Measurements from ENCODE around the gene GLS2.
"Not testable (repeated sequence)": the region's sequence is repeated elsewhere in the genome, so short reads cannot be mapped to it uniquely, and the experiment has no call there.

The GLS2 gene

GRCh38 chr12:56488041-56488955, at the start of gene GLS2:
Gene GLS2, minus strand, starts transcription at chr12:56488161. Its CDS starts 43 bp downstream, at chr12:56488118.
- peak; percentile 76 for FAIRE-seq

- FAIRE-seq: no peak
Measured at GRCh38 chr12:56537546-56537945, 49.6 kb upstream of the GLS2 start.

- FAIRE-seq: no peak
Measured at GRCh38 chr12:56530390-56531055, 42.6 kb upstream of the GLS2 start.

GRCh38 chr12:56529656-56530055, 41.7 kb upstream of the GLS2 start:
- FAIRE-seq: no peak

- no peak for FAIRE-seq
Measured at GRCh38 chr12:56528846-56529245, 40.9 kb upstream of the GLS2 start.

- no peak for FAIRE-seq
Measured at GRCh38 chr12:56522411-56523193, 34.6 kb upstream of the GLS2 start.

- peak; percentile 76 for FAIRE-seq
Measured at GRCh38 chr12:56521590-56522371, 33.8 kb upstream of the GLS2 start, which contains the start of gene RBMS2. Gene RBMS2, plus strand, starts transcription at chr12:56521820. Its CDS starts 204 bp downstream, at chr12:56522024.

- FAIRE-seq: no peak
Measured at GRCh38 chr12:56521209-56521589, 33.2 kb upstream of the GLS2 start.

GRCh38 chr12:56520506-56520905, 32.5 kb upstream of the GLS2 start:
- no peak for FAIRE-seq

GRCh38 chr12:56520048-56520447, 32.1 kb upstream of the GLS2 start:
- FAIRE-seq: no peak

- no peak for FAIRE-seq
Measured at GRCh38 chr12:56518570-56518969, 30.6 kb upstream of the GLS2 start.

GRCh38 chr12:56517854-56518253, 29.9 kb upstream of the GLS2 start:
- FAIRE-seq: no peak

GRCh38 chr12:56514014-56514318, 26.0 kb upstream of the GLS2 start:
- not testable (repeated sequence) for FAIRE-seq

- no peak for FAIRE-seq
Measured at GRCh38 chr12:56510786-56511185, 22.8 kb upstream of the GLS2 start.

GRCh38 chr12:56499879-56500278, 11.9 kb upstream of the GLS2 start:
- not testable (repeated sequence) for FAIRE-seq

GRCh38 chr12:56499452-56499851, 11.5 kb upstream of the GLS2 start:
- FAIRE-seq: not testable (repeated sequence)

- FAIRE-seq: not testable (repeated sequence)
Measured at GRCh38 chr12:56498126-56498902, 10.4 kb upstream of the GLS2 start.

GRCh38 chr12:56496704-56497103, 8.7 kb upstream of the GLS2 start:
- FAIRE-seq: not testable (repeated sequence)

GRCh38 chr12:56494481-56494880, 6.5 kb upstream of the GLS2 start:
- FAIRE-seq: not testable (repeated sequence)

GRCh38 chr12:56494106-56494415, 6.1 kb upstream of the GLS2 start:
- FAIRE-seq: not testable (repeated sequence)

GRCh38 chr12:56493409-56494105, 5.6 kb upstream of the GLS2 start:
- not testable (repeated sequence) for FAIRE-seq

Measured in islet of Langerhans (tissue), 1 donor.